ENCODE results near the gene C2orf15.
"Not testable (repeated sequence)": the region's sequence is repeated elsewhere in the genome, so short reads cannot be mapped to it uniquely, and the experiment has no call there.

The C2orf15 gene, protein sequence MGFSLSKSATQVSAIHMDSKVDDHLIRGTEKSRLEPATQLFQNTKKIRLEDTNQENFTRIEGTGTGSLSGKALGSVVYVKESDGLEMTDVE

DNA sequence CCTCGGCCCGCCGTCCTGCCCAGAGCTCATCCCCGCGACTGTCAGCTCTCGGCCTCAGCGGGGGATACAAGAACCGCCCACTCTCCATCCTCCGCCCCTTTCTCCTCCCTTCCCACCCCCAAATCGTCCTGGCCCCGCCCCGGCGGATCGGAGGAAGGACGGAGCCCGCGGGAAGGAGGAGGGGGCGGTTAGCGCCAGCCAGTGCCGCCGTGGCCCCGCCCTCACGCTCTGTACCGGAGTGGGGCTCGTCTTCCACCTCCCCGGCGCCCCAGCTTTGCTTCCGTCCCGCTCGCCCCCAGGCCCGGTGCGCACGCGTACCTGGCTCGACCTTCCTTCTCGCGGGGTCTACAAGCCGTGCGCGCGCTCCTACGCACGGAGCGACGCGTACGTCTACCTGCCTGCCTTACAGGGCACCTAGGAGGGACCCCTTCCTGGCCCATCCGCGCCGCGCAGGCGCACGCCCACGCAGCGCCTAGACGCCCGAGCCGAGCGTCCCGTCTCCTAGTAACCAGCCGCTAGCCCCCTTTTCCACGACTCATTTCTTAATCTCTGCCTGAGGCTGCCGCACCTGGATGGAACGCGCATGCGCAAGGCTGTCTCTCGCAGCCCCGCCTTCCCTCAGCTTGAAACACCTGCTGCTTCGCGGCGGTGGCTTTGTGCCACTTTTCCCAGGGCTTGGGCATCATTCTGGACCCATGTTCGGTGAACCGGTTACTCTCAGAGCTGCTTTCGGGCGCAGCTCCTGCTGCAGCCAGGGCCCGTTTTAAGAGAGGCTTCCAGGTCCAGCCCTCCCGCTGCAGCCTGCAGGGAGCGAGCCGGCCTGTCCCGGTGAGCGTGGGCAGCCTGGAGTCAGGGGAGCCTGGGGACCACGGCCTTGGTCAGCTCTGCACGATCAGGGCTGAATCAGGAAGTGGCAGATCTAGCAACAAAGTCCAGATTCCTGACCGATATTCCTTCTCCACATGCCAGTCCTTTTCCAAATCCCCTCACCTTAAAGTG is at the start of gene C2orf15:
C2orf15 (plus strand) TSS at position 598 of the 999 bp plus-strand sequence. CDS start 8,852 bp downstream, outside the sequence.
- peak; percentile 93 to 96 for DNase-seq (ENCODE audit: low read depth in 2 of 2)

DNA sequence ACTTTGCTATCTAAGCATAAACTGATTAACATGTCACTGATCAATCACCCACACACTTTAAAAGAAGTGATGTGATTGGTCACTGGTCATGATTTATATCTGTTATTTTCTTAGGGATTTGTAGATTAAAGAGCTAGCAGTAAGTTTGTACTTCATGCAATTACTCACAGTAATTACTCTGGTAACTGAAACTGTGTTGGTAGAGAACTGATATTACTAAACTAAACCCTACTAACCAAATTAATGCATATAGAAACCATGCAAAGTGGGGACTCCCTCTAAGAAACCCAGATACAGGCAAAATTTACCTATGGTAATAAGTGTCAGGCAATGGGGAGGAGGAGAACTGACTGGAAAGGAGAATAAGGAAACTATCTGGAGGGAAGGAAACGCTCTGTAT is 44.8 kb upstream of the C2orf15 start:
- DNase-seq (ENCODE audit: low read depth in 2 of 2), result no peak

DNA sequence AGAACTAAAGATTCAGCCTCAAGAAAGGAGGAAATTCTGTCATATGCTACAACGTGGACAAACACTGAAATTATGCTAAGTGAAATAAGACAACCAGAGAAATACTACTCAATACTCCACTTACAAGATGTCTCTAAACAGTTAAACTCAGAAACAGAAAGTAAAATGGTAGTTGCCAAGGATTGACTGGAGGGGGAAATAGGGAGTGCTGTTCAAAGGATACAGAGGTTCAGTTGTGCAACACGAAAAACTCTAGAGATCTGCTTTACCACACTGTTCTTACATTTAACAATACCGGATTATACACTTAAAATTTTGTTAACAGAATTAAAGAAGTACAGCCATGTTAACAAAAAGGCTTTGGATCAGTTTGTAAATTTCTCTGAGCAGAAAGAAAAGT is 39.8 kb upstream of the C2orf15 start:
- no peak for DNase-seq (ENCODE audit: low read depth in 2 of 2)

DNA sequence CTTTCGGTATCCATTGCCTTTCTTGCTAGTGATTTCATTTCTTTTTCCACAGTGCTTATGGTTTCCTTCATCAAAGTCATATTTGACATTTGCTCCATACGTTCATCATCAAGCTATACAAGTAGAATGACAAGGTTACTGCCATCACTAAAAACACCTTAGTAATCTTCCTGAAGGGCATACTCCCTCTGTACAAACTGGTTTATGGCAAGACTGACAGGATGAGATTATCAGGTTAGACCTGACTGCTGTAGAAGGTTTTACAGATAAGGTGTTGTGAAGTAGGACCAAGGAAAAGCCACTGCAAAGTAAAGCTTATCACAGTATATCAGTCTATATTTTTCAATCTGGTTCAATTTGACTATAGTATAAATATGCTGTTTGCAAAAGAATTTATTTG is 37.5 kb upstream of the C2orf15 start:
- DNase-seq (ENCODE audit: low read depth in 2 of 2), result no peak

DNA sequence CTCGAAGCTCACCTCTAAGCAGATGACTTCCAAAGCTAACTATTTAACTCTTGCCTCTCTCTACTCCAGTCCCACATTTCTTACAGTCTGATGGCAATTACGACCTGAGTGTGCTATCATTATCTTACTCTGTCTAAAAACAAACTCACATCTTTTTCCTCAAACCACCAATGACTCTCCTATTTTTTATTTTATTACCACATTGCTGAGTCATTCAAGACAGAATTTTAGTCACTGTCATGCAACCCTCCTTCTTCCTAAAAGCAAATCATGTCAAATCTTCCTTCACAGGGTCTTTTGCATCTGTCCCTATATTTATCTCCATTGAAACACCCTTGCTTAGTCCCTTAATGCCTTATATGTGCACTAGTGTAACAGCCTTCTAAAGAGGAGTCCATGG is 34.6 kb upstream of the C2orf15 start:
- DNase-seq (ENCODE audit: low read depth in 2 of 2), result no peak

DNA sequence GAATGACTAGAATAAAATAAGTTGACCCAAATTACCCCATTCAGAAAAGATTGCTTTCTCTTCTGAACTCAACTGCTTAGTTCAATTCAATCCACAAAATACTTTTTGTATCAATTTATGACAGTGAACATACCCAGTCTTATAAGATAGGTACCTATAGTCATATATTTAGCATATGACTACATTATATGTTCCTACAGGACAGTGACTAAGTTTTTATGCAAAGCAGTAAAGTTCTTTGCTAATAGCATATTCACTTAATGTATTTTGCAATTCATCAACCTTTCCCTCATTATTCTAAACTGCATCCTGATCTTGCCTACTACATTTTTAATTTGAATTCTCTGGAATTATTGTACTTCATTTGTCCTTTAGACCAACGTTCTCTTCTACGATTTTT is 30.3 kb upstream of the C2orf15 start:
- DNase-seq (ENCODE audit: low read depth in 2 of 2), result no peak

DNA sequence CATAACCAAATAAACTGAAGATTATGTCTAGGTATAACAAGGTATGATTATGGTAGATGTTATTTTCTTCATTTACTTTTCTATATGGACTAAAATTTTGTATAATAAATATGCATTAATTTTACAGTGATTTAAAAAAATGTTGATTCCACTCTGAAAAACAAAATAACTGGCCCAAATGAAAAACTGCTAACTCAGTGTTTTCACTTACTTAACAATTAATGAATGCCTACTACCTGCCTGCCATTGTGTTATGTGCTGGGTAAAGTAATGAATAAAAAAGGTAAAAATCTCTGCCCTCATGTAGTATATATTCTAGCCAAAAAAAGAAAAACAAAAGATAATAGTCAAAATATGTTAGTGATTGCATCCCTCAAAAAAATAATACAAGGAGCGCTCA is 29.6 kb upstream of the C2orf15 start:
- no peak for DNase-seq (ENCODE audit: low read depth in 2 of 2)

DNA sequence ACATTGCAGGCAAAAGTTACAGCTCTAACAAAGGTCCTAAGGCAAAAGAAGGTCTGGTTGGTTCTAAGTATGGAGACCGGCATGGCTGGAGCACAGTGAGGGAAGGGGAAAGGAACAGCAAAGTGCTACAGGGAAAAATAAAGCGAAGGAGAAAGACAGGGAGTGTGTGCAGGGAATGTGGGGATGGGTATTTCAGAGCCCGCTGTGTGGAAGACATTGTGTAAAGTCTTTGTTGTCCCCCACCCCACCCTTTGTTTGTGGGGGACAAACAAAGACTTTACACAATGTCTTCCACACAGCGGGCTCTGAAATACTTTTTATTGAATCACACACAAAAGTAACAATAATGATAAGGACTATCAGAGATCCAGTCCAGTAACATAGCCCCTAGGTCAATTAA is 28.9 kb upstream of the C2orf15 start:
- no peak for DNase-seq (ENCODE audit: low read depth in 2 of 2)

DNA sequence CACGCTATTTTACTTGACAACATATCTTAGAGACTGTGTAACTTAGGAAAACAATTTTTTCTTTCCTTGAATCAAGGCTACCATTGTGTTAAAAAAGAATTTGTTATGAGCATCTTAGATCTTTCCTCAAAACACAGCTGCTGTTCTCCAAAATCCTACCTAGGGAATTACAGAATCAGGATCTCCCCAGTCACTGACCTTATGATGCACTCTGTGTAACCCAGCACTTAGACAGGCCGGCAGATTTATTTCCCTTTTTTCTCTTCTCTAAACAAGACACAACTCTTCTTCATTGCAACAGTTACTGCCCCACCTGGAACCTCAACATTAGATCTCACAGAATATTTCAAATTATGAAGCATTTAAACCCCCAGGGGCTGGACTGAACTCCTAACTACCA is 13.5 kb upstream of the C2orf15 start:
- DNase-seq (ENCODE audit: low read depth in 2 of 2), result no peak

DNA sequence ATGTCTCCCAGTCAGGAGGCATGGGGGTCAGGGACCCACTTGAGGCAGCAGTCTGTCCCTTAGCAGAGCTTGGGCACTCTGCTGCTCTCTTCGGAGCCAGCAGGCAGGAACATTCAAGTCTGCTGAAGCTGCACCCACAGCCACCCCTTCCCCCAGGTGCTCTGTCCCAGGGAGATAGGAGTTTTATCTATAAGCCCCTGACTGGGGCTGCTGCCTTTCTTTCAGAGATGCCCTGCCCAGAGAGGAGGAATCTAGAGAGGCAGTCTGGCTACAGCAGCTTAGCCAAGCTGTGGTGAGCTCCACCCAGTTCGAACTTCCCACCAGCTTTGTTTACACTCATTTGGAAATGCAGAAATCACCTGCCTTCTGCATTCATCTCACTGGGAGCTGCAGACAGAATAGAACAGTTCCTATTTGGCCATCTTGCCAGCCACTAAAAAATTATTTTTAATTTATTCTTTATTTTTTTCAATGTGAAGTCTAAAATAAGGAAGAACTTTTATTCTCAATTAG is 6.4 kb upstream of the C2orf15 start:
- not testable (repeated sequence) for DNase-seq (ENCODE audit: low read depth in 2 of 2)

DNA sequence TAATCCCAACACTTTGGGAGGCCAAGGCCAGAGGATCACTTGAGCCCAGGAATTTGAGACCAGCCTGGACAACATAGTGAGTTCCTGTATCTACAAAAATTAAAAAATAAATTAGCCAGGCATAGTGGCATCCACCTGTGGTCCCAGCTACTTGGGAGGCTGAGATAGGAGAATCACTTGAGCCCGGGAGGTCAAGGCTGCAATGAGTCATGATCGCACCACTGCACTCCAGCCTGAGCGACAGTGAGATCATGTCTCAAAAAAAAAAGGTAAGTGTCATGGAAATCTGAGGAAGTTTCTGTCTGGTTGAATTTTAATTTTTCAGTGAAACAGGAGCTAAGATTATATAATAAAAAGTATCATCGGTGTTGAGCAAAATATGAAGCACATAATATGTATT is 2.5 kb upstream of the C2orf15 start:
- no peak for DNase-seq (ENCODE audit: low read depth in 2 of 2)

DNA sequence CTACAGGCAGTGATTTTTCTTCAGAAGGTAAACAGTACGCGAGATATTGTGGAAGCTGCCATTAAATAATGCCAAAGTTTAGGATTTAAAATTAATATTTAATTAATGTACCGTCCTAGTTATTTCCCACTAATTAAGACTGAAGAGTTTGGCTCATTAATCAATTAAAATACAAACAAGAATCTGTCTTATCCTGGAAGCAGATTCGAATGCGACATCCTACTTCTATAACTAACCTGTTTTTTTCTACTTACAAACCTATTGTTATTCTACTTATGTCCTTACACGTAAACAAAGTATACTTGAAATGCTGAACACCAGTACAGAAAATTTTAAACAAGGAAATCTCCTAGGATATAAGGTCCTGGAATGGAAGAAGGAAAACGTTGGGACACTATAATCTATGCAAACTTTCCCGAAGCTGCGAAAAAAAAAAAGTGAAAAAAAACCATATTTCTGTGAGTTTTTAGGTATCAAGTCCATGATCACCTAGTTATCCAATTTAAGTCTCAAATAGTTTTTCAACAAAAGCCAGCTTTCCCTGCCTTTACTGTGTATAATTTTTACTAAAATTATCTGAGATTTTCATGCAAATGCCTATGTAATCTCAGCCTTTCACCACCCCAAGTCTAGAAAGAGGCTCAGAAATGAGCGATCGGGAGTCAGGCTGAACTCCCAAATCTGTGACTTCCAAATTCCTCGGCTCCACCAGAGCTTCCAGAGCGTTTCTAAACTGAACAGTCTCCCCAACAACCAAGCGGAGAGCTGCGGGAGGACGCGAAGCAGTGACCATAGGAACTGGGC is 1.2 kb upstream of the C2orf15 start:
- DNase-seq (ENCODE audit: low read depth in 2 of 2), result no peak

DNA sequence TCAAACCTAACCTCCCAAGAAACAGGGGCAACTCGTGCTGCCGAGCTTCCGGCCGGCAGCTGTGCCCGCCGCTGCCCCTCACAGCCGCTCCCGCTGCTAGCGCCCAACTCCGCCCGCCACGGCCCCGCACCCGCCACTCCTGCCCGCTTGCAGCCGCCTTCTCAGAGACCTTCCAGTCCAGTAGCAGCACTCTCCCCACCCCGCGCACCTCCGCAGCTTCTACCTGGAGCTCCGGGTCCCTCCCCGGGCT is 722 bp upstream of the C2orf15 start:
- DNase-seq (ENCODE audit: low read depth in 2 of 2), result no peak

DNA sequence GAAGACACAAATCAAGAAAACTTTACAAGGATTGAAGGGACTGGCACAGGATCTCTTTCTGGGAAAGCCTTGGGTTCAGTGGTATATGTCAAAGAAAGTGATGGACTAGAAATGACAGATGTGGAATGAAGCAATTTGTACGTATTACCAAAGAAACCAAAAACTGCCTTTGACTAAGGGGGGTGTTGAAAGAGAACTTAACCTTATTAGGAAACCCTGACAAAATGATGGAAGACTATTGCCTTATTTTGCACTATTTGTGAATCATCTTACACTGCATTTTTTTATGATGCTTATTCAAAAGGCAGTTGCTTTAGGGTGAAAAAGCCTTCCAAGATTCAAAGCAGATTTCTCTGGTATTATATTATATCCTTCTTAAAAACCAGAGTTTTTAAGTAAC is 9.2 kb downstream of the C2orf15 start:
- no peak for DNase-seq (ENCODE audit: low read depth in 2 of 2)

DNA sequence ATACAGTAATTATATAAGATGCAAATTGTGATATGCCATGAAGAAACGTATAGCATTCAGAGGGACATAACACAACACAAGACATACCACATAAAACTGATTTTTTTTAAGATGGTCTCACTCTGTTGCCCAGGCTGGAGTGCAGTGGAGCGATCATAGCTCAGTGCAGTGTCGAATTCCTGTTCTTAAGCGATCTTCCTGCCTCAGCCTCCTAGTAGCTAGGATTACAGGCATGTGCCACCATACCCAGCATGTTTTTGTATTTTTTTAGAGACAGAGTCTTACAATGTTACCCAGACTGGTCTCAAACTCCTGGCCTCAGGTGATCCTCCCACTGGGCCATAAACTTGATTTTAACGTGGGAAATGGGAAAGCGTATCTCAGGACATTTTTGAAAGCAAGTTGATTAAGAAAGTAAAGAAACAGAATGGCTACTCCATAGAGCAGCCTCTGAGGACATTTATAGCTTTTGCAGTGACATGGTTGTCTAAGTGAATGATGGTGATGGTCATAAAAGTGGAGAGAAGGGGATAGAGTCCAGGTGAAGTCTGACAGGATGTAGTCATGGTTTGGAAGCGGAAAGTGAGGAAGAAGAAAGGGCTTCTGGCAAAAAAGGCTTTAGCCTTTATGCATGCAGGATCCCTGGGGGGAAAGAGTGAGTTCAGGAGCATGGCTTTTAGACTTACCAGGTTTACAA is 10.8 kb downstream of the C2orf15 start:
- no peak for DNase-seq (ENCODE audit: low read depth in 2 of 2)

DNA sequence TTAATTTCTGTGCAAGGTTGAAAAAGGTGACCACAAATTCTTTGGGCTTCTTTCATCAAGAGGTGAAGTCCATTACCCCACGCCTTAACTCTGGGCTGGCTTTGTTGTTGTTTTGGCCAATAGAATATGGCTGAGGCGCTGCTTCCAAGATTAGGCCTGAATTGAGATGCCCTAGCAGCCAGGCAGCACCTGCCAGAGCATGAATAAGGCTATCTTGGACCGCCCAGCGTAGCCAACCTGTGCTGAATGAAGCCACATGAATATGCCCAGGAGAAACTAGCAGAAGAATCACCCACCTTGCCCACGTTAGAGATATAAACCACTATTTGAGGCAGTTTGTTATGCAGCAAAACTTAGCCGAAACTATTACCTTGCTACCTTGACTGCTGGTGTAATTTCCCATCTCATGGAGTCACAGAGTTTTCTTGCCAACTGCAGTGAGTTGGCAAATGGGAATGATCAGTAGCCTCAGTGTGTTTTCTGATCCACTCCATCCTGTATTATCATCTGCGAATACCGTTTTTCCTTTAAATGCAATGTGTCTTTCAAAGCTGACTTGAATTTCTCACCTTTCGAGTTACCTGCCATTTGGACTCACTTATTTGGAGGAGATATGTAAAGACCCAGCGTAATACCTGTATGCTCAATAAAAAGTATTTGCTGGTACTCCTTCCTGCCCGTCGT is 12.6 kb downstream of the C2orf15 start:
- DNase-seq (ENCODE audit: low read depth in 2 of 2), result no peak

DNA sequence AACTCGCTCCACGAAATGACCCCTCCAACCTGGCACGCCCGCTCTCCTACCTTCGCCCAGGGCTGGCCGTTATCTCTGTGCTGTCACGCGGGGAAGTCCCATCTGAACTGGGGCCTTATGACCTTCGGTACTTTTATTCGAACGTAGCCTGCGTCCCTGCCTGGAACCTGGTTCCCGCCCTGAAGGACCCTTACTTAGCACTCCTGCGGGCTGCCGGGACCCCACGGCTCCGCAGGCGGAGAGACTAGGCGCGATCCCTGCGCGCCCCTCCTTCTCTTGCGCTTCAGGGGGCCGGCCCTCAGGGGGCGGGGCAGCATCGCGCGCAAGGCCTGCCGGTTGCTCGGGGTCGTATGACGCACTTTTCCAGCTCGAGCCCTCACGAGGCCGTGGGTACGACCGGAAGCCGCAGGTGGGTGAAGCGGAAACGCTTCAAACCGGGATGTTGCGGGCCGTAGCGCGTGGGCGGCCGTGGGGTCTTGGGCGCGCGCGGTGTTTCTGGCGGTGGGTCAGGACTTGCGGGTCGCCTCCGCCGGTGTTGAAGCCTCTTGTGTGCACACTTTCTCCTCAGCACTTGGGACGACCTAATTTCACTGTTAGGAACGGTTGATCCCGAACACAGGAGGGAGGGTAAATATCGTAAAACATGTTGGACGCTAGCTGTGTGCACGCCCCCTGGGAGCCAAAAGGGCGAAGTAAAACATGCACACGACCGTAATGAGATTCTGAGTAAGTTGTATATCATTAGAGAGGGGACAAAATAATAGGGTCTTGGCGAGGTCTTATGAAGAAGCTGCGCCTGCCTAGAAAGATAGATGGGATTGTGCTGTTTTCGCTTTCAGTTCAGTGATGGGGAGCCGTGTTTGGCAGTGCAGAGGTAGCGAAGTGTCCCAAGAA is 13.4 kb downstream of the C2orf15 start, which contains the start of the genes LIPT1 and TSGA10:
LIPT1 (plus strand) TSS at position 325 of the 894 bp plus-strand sequence. CDS start 6,991 bp downstream, outside the sequence.
TSGA10 (minus strand) TSS at position 300 of the 894 bp plus-strand sequence. CDS start 45,503 bp downstream, outside the sequence.
- peak; percentile 84 to 91 for DNase-seq (ENCODE audit: low read depth in 2 of 2)

DNA sequence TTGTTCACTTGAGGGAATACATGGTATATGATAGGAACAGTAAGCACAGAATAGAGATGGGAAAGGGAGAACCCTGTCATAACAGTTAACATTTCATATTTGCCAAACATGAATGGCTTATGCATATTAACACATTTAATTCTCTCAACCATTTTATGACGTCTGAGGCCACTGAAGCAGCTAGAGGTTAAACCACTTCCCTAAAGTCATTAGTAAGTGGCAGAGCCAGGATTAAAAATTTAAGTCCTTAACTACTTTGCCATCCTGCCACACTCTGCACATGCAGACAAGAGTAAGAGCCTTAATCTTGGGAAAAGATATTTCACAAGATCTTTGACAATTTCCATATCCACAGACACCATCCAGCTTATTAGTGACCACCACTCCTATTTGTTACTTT is 15.4 kb downstream of the C2orf15 start:
- no peak for DNase-seq (ENCODE audit: low read depth in 2 of 2)

DNA sequence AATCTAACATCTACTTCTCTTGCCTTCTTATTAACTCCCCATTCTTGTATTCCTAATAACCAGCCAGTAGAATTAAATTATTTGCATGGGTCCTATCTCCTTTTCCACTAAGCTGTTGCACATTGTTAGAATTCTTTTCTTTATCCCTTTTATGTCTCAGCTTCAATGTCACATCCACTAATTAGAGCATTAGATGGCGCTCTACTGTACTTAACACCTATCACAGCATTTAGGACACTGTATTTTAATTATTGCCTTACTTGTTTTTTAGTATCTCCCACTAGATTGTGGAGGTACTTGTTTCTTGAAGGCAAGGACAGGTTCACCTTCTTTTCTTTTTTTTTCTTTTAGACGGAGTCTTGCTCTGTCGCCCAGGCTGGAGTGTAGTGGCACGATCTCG is 17.1 kb downstream of the C2orf15 start:
- no peak for DNase-seq (ENCODE audit: low read depth in 2 of 2)

DNA sequence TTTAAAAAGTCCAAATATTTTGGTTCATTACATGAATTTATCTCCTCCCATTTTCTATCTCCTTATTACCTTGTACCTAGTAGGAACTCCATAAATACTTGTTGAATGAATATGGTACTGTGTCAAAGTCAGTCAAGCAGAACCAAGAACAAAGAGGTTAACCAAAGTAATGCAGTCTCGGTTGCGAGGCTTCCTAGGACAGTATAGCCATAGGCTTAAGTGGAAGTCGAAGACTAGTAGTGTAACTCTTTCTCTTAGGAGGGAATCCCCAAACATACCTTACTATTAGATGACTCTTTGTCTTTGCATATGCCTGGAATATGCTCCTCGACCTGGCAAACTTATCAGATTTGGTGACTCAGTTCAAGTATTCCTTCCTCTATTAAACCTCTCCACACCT is 18.1 kb downstream of the C2orf15 start:
- DNase-seq (ENCODE audit: low read depth in 2 of 2), result no peak

All from stimulated activated CD4-positive, alpha-beta T cell treated with anti-CD3 and anti-CD28 coated beads, Interleukin-12 subunit alpha, Interleukin-12 subunit beta, amount 100 ng/mL, for 24 hours (primary cell).